Measurements from ENCODE around the gene ADAM11.

The ADAM11 gene

GRCh38 chr17:44827863-44828262, 69.1 kb downstream of the ADAM11 start:
- TF ChIP-seq GATA3 (IDR thresholded peaks at IDR 0.05; ENCODE audit: low read depth, low read length) (no peak), GATA2 (IDR thresholded peaks at IDR 0.05; ENCODE audit: low read depth, low read length) (no peak)

- TF ChIP-seq GATA3 (IDR thresholded peaks at IDR 0.05; ENCODE audit: low read depth, low read length) (no peak), GATA2 (IDR thresholded peaks at IDR 0.05; ENCODE audit: low read depth, low read length) (no peak)
These were observed 70.2 kb downstream of the ADAM11 start for GRCh38 chr17:44828919-44829522.

- no peak for TF ChIP-seq GATA3 (IDR thresholded peaks at IDR 0.05; ENCODE audit: low read depth, low read length)
- no peak for TF ChIP-seq GATA2 (IDR thresholded peaks at IDR 0.05; ENCODE audit: low read depth, low read length)
These were observed 71.0 kb downstream of the ADAM11 start, which contains the start of gene GJC1 for GRCh38 chr17:44829523-44830358. Gene GJC1, minus strand, starts transcription at chr17:44830287. Its CDS starts 24,470 bp downstream, at chr17:44805817.

GRCh38 chr17:44830359-44831288, 71.8 kb downstream of the ADAM11 start:
- TF ChIP-seq GATA2 (IDR thresholded peaks at IDR 0.05; ENCODE audit: low read depth, low read length) (no peak), GATA3 (IDR thresholded peaks at IDR 0.05; ENCODE audit: low read depth, low read length) (no peak)

GRCh38 chr17:44831371-44831770, 72.6 kb downstream of the ADAM11 start:
- TF ChIP-seq GATA2 (IDR thresholded peaks at IDR 0.05; ENCODE audit: low read depth, low read length), result no peak
- TF ChIP-seq GATA3 (IDR thresholded peaks at IDR 0.05; ENCODE audit: low read depth, low read length), result no peak

Measured in SH-SY5Y (cell line).